H9 (cell line): Measurements from ENCODE around the gene TGM4. TPM values are rescaled to one million over a fixed set of nuclear protein-coding genes. Genes with fewer than 3 reads are reported as not detected.

ENCODE experiments used
- DNase-seq: peaks from one replicate; pipeline ENCODE4 v3.0.0-alpha.2; 2017
- H2AFZ ChIP-seq: one replicate; pipeline ENCODE4 v1.6.1; 2013; ENCODE audit warnings: mild to moderate bottlenecking, low read length, control low read depth, moderate library complexity
- H2AK5ac ChIP-seq: 2 replicates; pipeline ENCODE4 v1.6.1; 2013; ENCODE audit warnings: low read length, control low read depth, mixed read lengths; ENCODE audit not compliant: insufficient read length
- H2BK120ac ChIP-seq: one replicate; pipeline ENCODE4 v1.6.1; 2013; ENCODE audit warnings: low read depth, mild to moderate bottlenecking, low read length, control low read depth, inconsistent platforms; ENCODE audit not compliant: poor library complexity, severe bottlenecking
- H2BK12ac ChIP-seq: 2 replicates; pipeline ENCODE4 v1.6.1; 2013; ENCODE audit warnings: low read length, control low read depth, mixed read lengths, low read depth; ENCODE audit not compliant: insufficient read length
- H2BK15ac ChIP-seq: 2 replicates; pipeline ENCODE4 v1.6.1; 2013; ENCODE audit warnings: low read depth, low read length, control low read depth
- H2BK20ac ChIP-seq: one replicate; pipeline ENCODE4 v1.6.1; 2013; ENCODE audit warnings: low read depth, mild to moderate bottlenecking, low read length, control low read depth, inconsistent platforms; ENCODE audit not compliant: poor library complexity, severe bottlenecking
- H2BK5ac ChIP-seq: 2 replicates; pipeline ENCODE4 v1.6.1; 2013; ENCODE audit warnings: low read length, control low read depth, mixed read lengths; ENCODE audit not compliant: insufficient read length
- H3K14ac ChIP-seq: 2 replicates; pipeline ENCODE4 v1.6.1; 2013; ENCODE audit warnings: low read length, control low read depth; ENCODE audit not compliant: insufficient read depth
- H3K18ac ChIP-seq: 2 replicates; pipeline ENCODE4 v1.6.1; 2013; ENCODE audit warnings: low read depth, mild to moderate bottlenecking, mixed read lengths, low read length, control low read depth; ENCODE audit not compliant: insufficient read length
- H3K23ac ChIP-seq: 2 replicates; pipeline ENCODE4 v1.6.1; 2013; ENCODE audit warnings: low read length, control low read depth, mixed read lengths, low read depth; ENCODE audit not compliant: insufficient read length
- H3K23me2 ChIP-seq: 2 replicates; pipeline ENCODE4 v1.6.1; 2013; ENCODE audit warnings: low read depth, mild to moderate bottlenecking, mixed read lengths, low read length, control low read depth; ENCODE audit not compliant: insufficient read length, poor library complexity, severe bottlenecking
- H3K27ac ChIP-seq: 2 replicates; pipeline ENCODE4 v1.5.1; 2013; ENCODE audit warnings: low read length, control low read depth, mixed read lengths, low read depth; ENCODE audit not compliant: insufficient read length
- H3K27me3 ChIP-seq: 2 replicates; pipeline ENCODE4 v1.6.1; 2013; ENCODE audit warnings: low read length, control low read depth, inconsistent platforms; ENCODE audit not compliant: insufficient read depth
- H3K4ac ChIP-seq: 2 replicates; pipeline ENCODE4 v1.6.1; 2013; ENCODE audit warnings: low read depth, mild to moderate bottlenecking, control low read depth, inconsistent platforms, low read length, moderate library complexity
- H3K4me1 ChIP-seq: 2 replicates; pipeline ENCODE4 v1.6.1; 2013; ENCODE audit warnings: low read length, control low read depth, inconsistent platforms; ENCODE audit not compliant: insufficient read depth
- H3K4me2 ChIP-seq: 2 replicates; pipeline ENCODE4 v1.6.1; 2013; ENCODE audit warnings: low read length, control low read depth, mixed read lengths; ENCODE audit not compliant: insufficient read length, insufficient read depth
- H3K56ac ChIP-seq: 2 replicates; pipeline ENCODE4 v1.6.1; 2013; ENCODE audit warnings: low read depth, mild to moderate bottlenecking, mixed read lengths, low read length, control low read depth; ENCODE audit not compliant: insufficient read length
- H3K79me1 ChIP-seq: 2 replicates; pipeline ENCODE4 v1.6.1; 2013; ENCODE audit warnings: low read depth, mild to moderate bottlenecking, moderate library complexity, low read length, control low read depth, inconsistent platforms; ENCODE audit not compliant: insufficient read depth, poor library complexity, severe bottlenecking
- H3K79me2 ChIP-seq: 2 replicates; pipeline ENCODE4 v1.6.1; 2013; ENCODE audit warnings: low read length, control low read depth, inconsistent platforms; ENCODE audit not compliant: insufficient read depth
- H3K9ac ChIP-seq: 2 replicates; pipeline ENCODE4 v1.6.1; 2013; ENCODE audit warnings: low read length, control low read depth, mixed read lengths; ENCODE audit not compliant: insufficient read length; ENCODE audit errors: extremely low read depth
- H3K9me3 ChIP-seq: one replicate; pipeline ENCODE4 v1.6.1; 2013; ENCODE audit warnings: low read depth, low read length, inconsistent platforms; ENCODE audit not compliant: control insufficient read depth
- H3T11ph ChIP-seq: one replicate; pipeline ENCODE4 v1.6.1; 2013; ENCODE audit warnings: mild to moderate bottlenecking, low read length, control low read depth, inconsistent platforms
- H4K20me1 ChIP-seq: one replicate; pipeline ENCODE4 v1.6.1; 2013; ENCODE audit not compliant: control insufficient read depth, insufficient read length, insufficient read depth
- H4K5ac ChIP-seq: 2 replicates; pipeline ENCODE4 v1.6.1; 2013; ENCODE audit warnings: low read depth, mild to moderate bottlenecking, mixed read lengths, low read length, control low read depth; ENCODE audit not compliant: insufficient read length
- H4K8ac ChIP-seq: replicated peaks from 2 replicates; pipeline ENCODE4 v1.6.1; 2013; ENCODE audit warnings: low read length, control low read depth, mixed read lengths, low read depth; ENCODE audit not compliant: insufficient read length
- H4K91ac ChIP-seq: 2 replicates; pipeline ENCODE4 v1.6.1; 2013; ENCODE audit warnings: low read depth, mild to moderate bottlenecking, moderate library complexity, mixed read lengths, low read length, control low read depth; ENCODE audit not compliant: insufficient read length
- H3K27ac Mint-ChIP-seq, 3 experiments: 2 replicates in 2 of 3; 3 replicates in 1 of 3; pipeline ENCODE4 v1.8.0; 2020 to 2021; ENCODE audit warnings: mixed read lengths in 3 of 3, mild to moderate bottlenecking in 1 of 3, moderate library complexity in 1 of 3
- H3K27me3 Mint-ChIP-seq: 2 replicates; pipeline ENCODE4 v1.8.0; 2021; ENCODE audit warnings: low read depth, mild to moderate bottlenecking, moderate library complexity, mixed read lengths
- H3K36me3 Mint-ChIP-seq, 3 experiments: 2 replicates in 2 of 3; 3 replicates in 1 of 3; pipeline ENCODE4 v1.8.0; 2020 to 2021; ENCODE audit warnings: low read depth in 3 of 3, mixed read lengths in 3 of 3; ENCODE audit not compliant: insufficient read depth in 1 of 3
- H3K4me1 Mint-ChIP-seq, 2 experiments: 2 replicates each; pipeline ENCODE4 v1.8.0; 2020; ENCODE audit warnings: mixed read lengths in 2 of 2
- H3K4me3 Mint-ChIP-seq, 2 experiments: 2 replicates in 1 of 2; 3 replicates in 1 of 2; pipeline ENCODE4 v1.8.0; 2020 to 2021; ENCODE audit warnings: mild to moderate bottlenecking in 2 of 2, mixed read lengths in 2 of 2, moderate library complexity in 1 of 2
- H3K9me3 Mint-ChIP-seq, 2 experiments: 2 replicates in 1 of 2; 3 replicates in 1 of 2; pipeline ENCODE4 v1.8.0; 2020; ENCODE audit warnings: mild to moderate bottlenecking in 2 of 2, mixed read lengths in 2 of 2, moderate library complexity in 1 of 2
- WGBS: extraction: QIAGEN DNeasy Blood & Tissue Kit; methylation state at CpG from one replicate; pipeline ENCODE4 v1.1.7; 2013; ENCODE audit warnings: missing lambda C conversion rate, low lambda C conversion rate, mixed read lengths; ENCODE audit not compliant: insufficient read length; ENCODE audit errors: extremely low coverage; 5-methylcytosine and 5-hydroxymethylcytosine counted together
- total RNA-seq: library from RNA; stranded (reverse); gene quantifications from 2 replicates; pipeline ENCODE4 v1.2.1, GENCODE V29; 2021
- TF ChIP-seq, protein P1 (sequence below): fragments of 200-600 bp; sonication (generic); conservative IDR thresholded peaks from 3 replicates; pipeline ENCODE4 v1.8.0; 2021; ENCODE audit warnings: antibody characterized with exemption, mild to moderate bottlenecking

TGM4 gene
- total RNA-seq, 1 experiment from 2014 or later = not detected

DNA sequence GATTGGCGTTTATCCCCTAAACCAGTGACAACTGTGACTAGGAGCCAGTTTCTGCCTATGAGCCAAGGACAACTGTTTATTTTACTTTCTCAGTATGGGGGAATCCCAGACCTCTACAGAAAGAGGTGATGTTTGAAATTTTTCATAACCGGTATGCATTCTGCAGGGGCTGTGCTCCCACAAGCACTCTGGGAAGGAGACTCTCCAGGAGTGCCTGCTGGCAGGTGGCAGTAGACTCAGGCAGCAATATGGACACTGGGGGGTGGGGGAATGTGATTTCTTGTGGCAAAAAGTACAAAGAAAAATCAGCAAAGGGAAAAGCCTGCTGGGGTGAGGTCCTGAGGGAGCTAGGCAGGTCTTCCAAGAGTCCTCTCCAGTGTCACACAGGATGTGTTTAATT, 5.9 kb downstream of the TGM4 start:
- Histone ChIP-seq H2BK15ac (no peak overlapping the region), H3K79me1 (no peaks in the 10 kb centered on the region), H4K5ac (no peak overlapping the region), H4K8ac (no peak overlapping the region), H3K4ac (no peak overlapping the region), H2BK20ac (peak overlapping the region; percentile 34), H4K91ac (no peak overlapping the region), H2AK5ac (no peak overlapping the region), H2BK12ac (no peak overlapping the region), H2AFZ (no peak overlapping the region), H3K23ac (no peak overlapping the region), H3K4me1 (no peaks in the 10 kb centered on the region), H3K9ac (no peak overlapping the region), H3K56ac (no peak overlapping the region), H2BK120ac (no peak overlapping the region), H3T11ph (no peak overlapping the region), H4K20me1 (no peaks in the 10 kb centered on the region), H3K79me2 (no peaks in the 10 kb centered on the region), H3K14ac (no peak overlapping the region), H3K27ac (no peak overlapping the region), H3K9me3 (no peaks in the 10 kb centered on the region), H3K27me3 (no peaks in the 10 kb centered on the region), H3K23me2 (no peaks in the 10 kb centered on the region), H2BK5ac (no peak overlapping the region), H3K18ac (no peak overlapping the region), H3K4me2 (no peak overlapping the region)
- peaks cover 2 to 4% of the 10 kb centered on the region in 2 experiments; a peak in 3 of 5 replicates for H3K9me3 Mint-ChIP-seq
- H3K27ac Mint-ChIP-seq = no peak overlapping the region
- peaks cover 1% of the 10 kb centered on the region; the same call in 1 of the 2 replicates for H3K27me3 Mint-ChIP-seq
- peaks cover 0 to 2% (median 0%) of the 10 kb centered on the region in 3 experiments; a peak in 1 of 7 replicates for H3K36me3 Mint-ChIP-seq
- H3K4me3 Mint-ChIP-seq = no peak overlapping the region
- peaks cover 8% of the 10 kb centered on the region in 2 experiments; a peak in 3 of 4 replicates for H3K4me1 Mint-ChIP-seq
- TF ChIP-seq, protein P1, sequence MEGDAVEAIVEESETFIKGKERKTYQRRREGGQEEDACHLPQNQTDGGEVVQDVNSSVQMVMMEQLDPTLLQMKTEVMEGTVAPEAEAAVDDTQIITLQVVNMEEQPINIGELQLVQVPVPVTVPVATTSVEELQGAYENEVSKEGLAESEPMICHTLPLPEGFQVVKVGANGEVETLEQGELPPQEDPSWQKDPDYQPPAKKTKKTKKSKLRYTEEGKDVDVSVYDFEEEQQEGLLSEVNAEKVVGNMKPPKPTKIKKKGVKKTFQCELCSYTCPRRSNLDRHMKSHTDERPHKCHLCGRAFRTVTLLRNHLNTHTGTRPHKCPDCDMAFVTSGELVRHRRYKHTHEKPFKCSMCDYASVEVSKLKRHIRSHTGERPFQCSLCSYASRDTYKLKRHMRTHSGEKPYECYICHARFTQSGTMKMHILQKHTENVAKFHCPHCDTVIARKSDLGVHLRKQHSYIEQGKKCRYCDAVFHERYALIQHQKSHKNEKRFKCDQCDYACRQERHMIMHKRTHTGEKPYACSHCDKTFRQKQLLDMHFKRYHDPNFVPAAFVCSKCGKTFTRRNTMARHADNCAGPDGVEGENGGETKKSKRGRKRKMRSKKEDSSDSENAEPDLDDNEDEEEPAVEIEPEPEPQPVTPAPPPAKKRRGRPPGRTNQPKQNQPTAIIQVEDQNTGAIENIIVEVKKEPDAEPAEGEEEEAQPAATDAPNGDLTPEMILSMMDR = no peak
- WGBS = no CpG with 5 or more reads among the region's 2 CpGs
- DNase-seq = no peak
